HG03354 (cell line): Measurements from ENCODE around the gene ZDHHC14.
"Not testable (repeated sequence)": the region's sequence is repeated elsewhere in the genome, so short reads cannot be mapped to it uniquely, and the experiment has no call there.

ENCODE experiments used
- ATAC-seq: cut with Tn5 transposase; IDR thresholded peaks from one replicate; pipeline ENCODE4 v1.9.1; 2021; ENCODE audit warnings: mild to moderate bottlenecking; ENCODE audit not compliant: unreplicated experiment, poor library complexity, severe bottlenecking

The ZDHHC14 gene

GRCh38 chr6:157379656-157380457, 1.1 kb upstream of the ZDHHC14 start:
- ATAC-seq, result peak; percentile 75

- peak; percentile 17 for ATAC-seq
Measured at GRCh38 chr6:157380458-157380778, 572 bp upstream of the ZDHHC14 start.

- ATAC-seq, result peak; percentile 33
Measured at GRCh38 chr6:157381631-157382621, 936 bp downstream of the ZDHHC14 start.

- ATAC-seq, result no peak
Measured at GRCh38 chr6:157382821-157383220, 1.8 kb downstream of the ZDHHC14 start.

GRCh38 chr6:157383471-157383870, 2.5 kb downstream of the ZDHHC14 start:
- ATAC-seq, result no peak

GRCh38 chr6:157384962-157385361, 4.0 kb downstream of the ZDHHC14 start:
- ATAC-seq, result not testable (repeated sequence)

GRCh38 chr6:157385482-157385881, 4.5 kb downstream of the ZDHHC14 start:
- no peak for ATAC-seq

- no peak for ATAC-seq
Measured at GRCh38 chr6:157386023-157386422, 5.0 kb downstream of the ZDHHC14 start.

- no peak for ATAC-seq
Measured at GRCh38 chr6:157386454-157386853, 5.5 kb downstream of the ZDHHC14 start.

GRCh38 chr6:157388924-157389323, 7.9 kb downstream of the ZDHHC14 start:
- no peak for ATAC-seq

GRCh38 chr6:157390273-157391060, 9.5 kb downstream of the ZDHHC14 start:
- ATAC-seq, result no peak

GRCh38 chr6:157392927-157393668, 12.1 kb downstream of the ZDHHC14 start:
- ATAC-seq, result no peak

GRCh38 chr6:157393669-157394327, 12.8 kb downstream of the ZDHHC14 start:
- ATAC-seq, result no peak

- ATAC-seq, result not testable (repeated sequence)
Measured at GRCh38 chr6:157395199-157395598, 14.2 kb downstream of the ZDHHC14 start.

- no peak for ATAC-seq
Measured at GRCh38 chr6:157396026-157396425, 15.0 kb downstream of the ZDHHC14 start.

- no peak for ATAC-seq
Measured at GRCh38 chr6:157397660-157398059, 16.7 kb downstream of the ZDHHC14 start.

- ATAC-seq, result no peak
Measured at GRCh38 chr6:157398151-157398550, 17.2 kb downstream of the ZDHHC14 start.

GRCh38 chr6:157400676-157401075, 19.7 kb downstream of the ZDHHC14 start:
- ATAC-seq, result no peak
